ENCODE data around the gene HHIP.
A peak's percentile ranks its signal among the peaks of the same experiment; 100 is the strongest.

The HHIP gene

DNA sequence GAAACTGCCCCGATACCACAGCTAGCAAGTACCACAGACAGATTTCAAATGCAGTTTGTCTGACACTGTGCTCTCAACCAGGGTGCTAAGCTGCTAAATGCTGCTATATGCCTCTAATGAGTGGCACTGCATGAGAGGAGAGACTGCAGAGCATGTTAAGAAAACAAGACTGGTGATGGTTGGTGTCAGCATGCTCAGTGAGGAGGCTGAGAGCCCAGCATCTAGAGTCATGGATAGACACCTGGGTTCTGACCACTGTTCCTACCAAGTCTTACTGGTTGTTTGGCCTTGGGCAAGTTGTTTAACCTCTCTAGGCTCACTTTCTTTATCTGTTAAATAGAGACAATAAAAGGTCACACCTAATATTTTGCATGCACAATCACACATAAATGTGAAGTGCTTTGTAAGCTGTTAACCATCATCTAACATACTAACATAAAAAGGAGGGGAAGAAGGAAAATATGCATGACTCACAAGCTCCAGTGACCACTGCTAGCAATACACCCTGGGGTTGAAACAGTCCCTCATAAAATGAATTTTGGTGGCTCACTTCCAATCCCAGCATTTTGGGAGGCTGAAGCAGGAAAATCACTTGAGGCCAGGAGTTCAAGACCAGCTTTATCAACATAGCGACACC is 20.7 kb downstream of the HHIP start:
- DNase-seq (ENCODE audit: low read depth), result peak; percentile 52
- TF ChIP-seq, protein P1, sequence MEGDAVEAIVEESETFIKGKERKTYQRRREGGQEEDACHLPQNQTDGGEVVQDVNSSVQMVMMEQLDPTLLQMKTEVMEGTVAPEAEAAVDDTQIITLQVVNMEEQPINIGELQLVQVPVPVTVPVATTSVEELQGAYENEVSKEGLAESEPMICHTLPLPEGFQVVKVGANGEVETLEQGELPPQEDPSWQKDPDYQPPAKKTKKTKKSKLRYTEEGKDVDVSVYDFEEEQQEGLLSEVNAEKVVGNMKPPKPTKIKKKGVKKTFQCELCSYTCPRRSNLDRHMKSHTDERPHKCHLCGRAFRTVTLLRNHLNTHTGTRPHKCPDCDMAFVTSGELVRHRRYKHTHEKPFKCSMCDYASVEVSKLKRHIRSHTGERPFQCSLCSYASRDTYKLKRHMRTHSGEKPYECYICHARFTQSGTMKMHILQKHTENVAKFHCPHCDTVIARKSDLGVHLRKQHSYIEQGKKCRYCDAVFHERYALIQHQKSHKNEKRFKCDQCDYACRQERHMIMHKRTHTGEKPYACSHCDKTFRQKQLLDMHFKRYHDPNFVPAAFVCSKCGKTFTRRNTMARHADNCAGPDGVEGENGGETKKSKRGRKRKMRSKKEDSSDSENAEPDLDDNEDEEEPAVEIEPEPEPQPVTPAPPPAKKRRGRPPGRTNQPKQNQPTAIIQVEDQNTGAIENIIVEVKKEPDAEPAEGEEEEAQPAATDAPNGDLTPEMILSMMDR (IDR thresholded peaks at IDR 0.05; ENCODE audit: control insufficient read depth, insufficient read depth, low read depth, low read length, missing control alignments), result no peak
- H3K4me3 ChIP-seq (ENCODE audit: control insufficient read depth, low read depth, low read length), result no peak overlapping the region

DNA sequence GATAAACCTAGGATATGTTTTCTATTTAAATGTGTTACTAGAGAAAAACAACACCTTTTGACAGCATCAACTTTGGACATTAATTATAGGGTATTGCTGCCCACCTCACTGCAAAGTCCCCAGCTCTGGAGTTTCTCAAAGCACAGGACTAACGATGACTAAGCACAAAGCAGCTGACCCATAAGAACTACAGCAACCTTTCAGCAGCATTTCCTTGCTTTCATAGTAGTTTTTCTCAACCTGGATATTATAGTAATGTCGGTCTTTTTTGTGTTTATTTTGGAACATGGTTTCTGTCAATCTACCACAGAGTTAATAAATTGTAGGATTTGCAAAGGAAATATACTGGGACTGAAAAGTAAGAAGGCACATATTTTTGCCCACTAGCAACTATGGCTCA is 21.5 kb downstream of the HHIP start:
- no peak for DNase-seq (ENCODE audit: low read depth)
- H3K4me3 ChIP-seq (ENCODE audit: control insufficient read depth, low read depth, low read length), result no peak overlapping the region
- TF ChIP-seq, protein P1 (IDR thresholded peaks at IDR 0.05; ENCODE audit: control insufficient read depth, insufficient read depth, low read depth, low read length, missing control alignments), result no peak

DNA sequence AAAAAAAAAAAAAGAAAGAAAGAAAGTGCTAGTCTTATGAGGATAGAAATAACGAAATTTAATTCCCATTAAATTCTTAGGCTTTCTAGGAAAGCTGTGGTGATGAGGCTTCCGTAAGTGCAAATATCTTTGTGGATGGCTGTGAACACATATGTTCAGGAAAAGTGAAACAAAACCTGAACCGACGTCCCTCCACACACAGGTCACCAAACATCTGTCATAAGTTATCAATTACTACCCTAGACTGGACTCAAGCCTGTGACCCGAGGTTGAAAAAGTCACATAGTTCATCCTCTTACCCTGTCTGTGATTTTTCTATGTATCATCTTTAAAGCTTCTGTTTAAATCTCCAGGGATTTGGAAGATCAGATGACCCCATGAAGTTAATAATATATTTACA is 24.8 kb downstream of the HHIP start:
- no peak overlapping the region for H3K4me3 ChIP-seq (ENCODE audit: control insufficient read depth, low read depth, low read length)
- TF ChIP-seq, protein P1 (IDR thresholded peaks at IDR 0.05; ENCODE audit: control insufficient read depth, insufficient read depth, low read depth, low read length, missing control alignments), result no peak
- DNase-seq (ENCODE audit: low read depth), result no peak

DNA sequence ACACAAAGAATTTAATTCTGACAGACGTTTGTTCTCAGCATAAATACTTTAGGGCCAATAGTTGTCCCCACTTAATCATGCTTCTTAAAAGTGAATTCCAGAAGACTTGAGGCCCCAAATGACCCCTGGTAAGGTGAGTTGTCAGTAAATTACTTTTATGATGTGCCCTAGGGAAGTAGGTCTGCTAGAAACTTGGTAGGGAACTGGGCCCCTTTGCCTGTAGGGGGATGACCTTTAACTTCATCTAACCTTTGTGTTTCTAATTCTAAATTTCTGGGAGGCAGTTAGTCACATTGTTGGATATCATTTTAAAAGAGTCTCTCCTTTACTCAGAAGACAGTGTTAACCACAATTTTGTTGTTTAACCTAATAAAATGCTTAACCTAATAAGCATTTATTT is 28.8 kb downstream of the HHIP start:
- H3K4me3 ChIP-seq (ENCODE audit: control insufficient read depth, low read depth, low read length), result no peak overlapping the region
- TF ChIP-seq, protein P1 (IDR thresholded peaks at IDR 0.05; ENCODE audit: control insufficient read depth, insufficient read depth, low read depth, low read length, missing control alignments), result no peak
- no peak for DNase-seq (ENCODE audit: low read depth)

DNA sequence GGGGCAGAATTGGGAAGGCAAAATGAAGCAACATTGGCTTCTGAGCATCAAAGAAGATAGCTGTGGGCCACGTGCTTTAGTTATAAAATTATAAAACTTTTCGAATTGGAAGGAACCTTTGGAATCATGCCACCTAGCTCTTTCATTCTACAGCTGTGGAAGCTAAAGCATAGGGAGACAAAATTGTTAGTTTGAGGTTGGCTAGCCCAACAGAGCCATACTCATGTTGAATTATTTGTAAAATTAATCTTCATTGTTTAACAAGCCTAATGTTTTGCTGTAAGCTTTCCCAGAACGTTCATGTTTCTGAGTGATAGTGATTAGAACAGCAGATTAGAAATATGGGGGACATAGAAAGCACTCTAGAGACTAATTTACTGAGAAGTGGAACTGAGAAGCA is 35.9 kb downstream of the HHIP start:
- TF ChIP-seq, protein P1 (IDR thresholded peaks at IDR 0.05; ENCODE audit: control insufficient read depth, insufficient read depth, low read depth, low read length, missing control alignments), result no peak
- no peak for DNase-seq (ENCODE audit: low read depth)

DNA sequence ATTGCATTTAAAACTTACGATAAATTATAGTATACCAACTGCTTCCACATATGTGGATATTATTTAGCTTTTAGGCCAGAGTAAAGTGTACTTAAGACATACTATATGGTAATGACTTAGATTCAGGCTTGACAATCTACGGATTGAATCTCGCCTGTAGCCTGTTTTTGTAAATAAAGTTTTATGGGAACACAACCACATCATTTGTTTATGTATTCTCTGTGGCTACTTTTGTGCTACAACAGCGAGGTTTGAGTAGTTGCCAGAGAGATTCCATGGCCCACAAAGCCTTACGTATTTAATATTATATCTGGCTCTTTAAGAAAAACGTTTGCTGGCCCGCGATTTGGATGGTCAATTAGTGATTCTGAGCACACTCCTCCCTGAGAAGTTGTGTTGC is 37.6 kb downstream of the HHIP start:
- no peak for DNase-seq (ENCODE audit: low read depth)
- no peak overlapping the region for H3K4me3 ChIP-seq (ENCODE audit: control insufficient read depth, low read depth, low read length)
- TF ChIP-seq, protein P1 (IDR thresholded peaks at IDR 0.05; ENCODE audit: control insufficient read depth, insufficient read depth, low read depth, low read length, missing control alignments), result no peak

More for the DNA sequence above, 35.9 kb downstream of the HHIP start:
- H3K4me3 ChIP-seq (ENCODE audit: control insufficient read depth, low read depth, low read length), result no peak overlapping the region
